ENCODE measurements around the gene IL16.
A peak's percentile ranks its signal among the peaks of the same experiment; 100 is the strongest.

The IL16 gene

GRCh38 chr15:81274931-81275707 lies 78.4 kb downstream of the IL16 start:
- H3K9ac ChIP-seq (ENCODE audit: low read length), result no peak overlapping the region
- H3K4me3 ChIP-seq (ENCODE audit: low read length), result no peak overlapping the region
- no peaks in the 10 kb centered on the region for H4K20me1 ChIP-seq (ENCODE audit: insufficient read depth, low read length)
- no peak for TF ChIP-seq EZH2phosphoT487 (IDR thresholded peaks at IDR 0.05; ENCODE audit: low read length)
- TF ChIP-seq CTCF (IDR thresholded peaks at IDR 0.05; ENCODE audit: low read length), result peak; percentile 83
- no peak overlapping the region for H3K4me2 ChIP-seq (ENCODE audit: low read depth, low read length)
- peak; percentile 88 for DNase-seq
- H3K36me3 ChIP-seq (replicated peaks; ENCODE audit: insufficient read depth, low read length), result no peaks in the 10 kb centered on the region
- H3F3A ChIP-seq (ENCODE audit: insufficient read depth, low read length), result no peaks in the 10 kb centered on the region
- no peaks in the 10 kb centered on the region for H3K79me2 ChIP-seq (ENCODE audit: low read length)
- H3K4me1 ChIP-seq (ENCODE audit: low read length), result peaks cover 12% of the 10 kb centered on the region
- H3K9me3 ChIP-seq (replicated peaks; ENCODE audit: insufficient read depth, low read length), result no peaks in the 10 kb centered on the region
- H3K27me3 ChIP-seq (replicated peaks; ENCODE audit: insufficient read depth, low read length), result no peaks in the 10 kb centered on the region
- H3K9me2 ChIP-seq (replicated peaks; ENCODE audit: insufficient read depth, low read length), result no peaks in the 10 kb centered on the region
- H2AFZ ChIP-seq (ENCODE audit: low read length), result 0 out of 2 replicates have a peak overlapping the region, but pooled peaks have one; percentile 41
- no peak overlapping the region for H3K27ac ChIP-seq (ENCODE audit: low read length)

- Histone ChIP-seq H3F3A (ENCODE audit: insufficient read depth, low read length) (no peaks in the 10 kb centered on the region), H3K27me3 (replicated peaks; ENCODE audit: insufficient read depth, low read length) (no peaks in the 10 kb centered on the region), H3K27ac (ENCODE audit: low read length) (no peak overlapping the region), H3K4me1 (ENCODE audit: low read length) (peaks cover 12% of the 10 kb centered on the region), H3K4me2 (ENCODE audit: low read depth, low read length) (no peak overlapping the region), H3K79me2 (ENCODE audit: low read length) (no peaks in the 10 kb centered on the region), H2AFZ (ENCODE audit: low read length) (no peak overlapping the region), H3K9ac (ENCODE audit: low read length) (no peak overlapping the region), H3K4me3 (ENCODE audit: low read length) (no peak overlapping the region), H3K9me3 (replicated peaks; ENCODE audit: insufficient read depth, low read length) (no peaks in the 10 kb centered on the region), H4K20me1 (ENCODE audit: insufficient read depth, low read length) (no peaks in the 10 kb centered on the region), H3K9me2 (replicated peaks; ENCODE audit: insufficient read depth, low read length) (no peaks in the 10 kb centered on the region), H3K36me3 (replicated peaks; ENCODE audit: insufficient read depth, low read length) (no peaks in the 10 kb centered on the region)
- TF ChIP-seq CTCF (IDR thresholded peaks at IDR 0.05; ENCODE audit: low read length) (no peak), EZH2 (optimal IDR thresholded peaks at IDR 0.05; ENCODE audit: low read depth, low read length) (no peak), EZH2phosphoT487 (IDR thresholded peaks at IDR 0.05; ENCODE audit: low read length) (no peak)
- no peak for DNase-seq
These were observed 79.2 kb downstream of the IL16 start for GRCh38 chr15:81275711-81276392.

- Histone ChIP-seq H4K20me1 (ENCODE audit: insufficient read depth, low read length) (no peaks in the 10 kb centered on the region), H3K4me1 (ENCODE audit: low read length) (peaks cover 12% of the 10 kb centered on the region), H3K27me3 (replicated peaks; ENCODE audit: insufficient read depth, low read length) (no peaks in the 10 kb centered on the region), H3K9me2 (replicated peaks; ENCODE audit: insufficient read depth, low read length) (no peaks in the 10 kb centered on the region), H3K9me3 (replicated peaks; ENCODE audit: insufficient read depth, low read length) (no peaks in the 10 kb centered on the region), H3K9ac (ENCODE audit: low read length) (no peak overlapping the region), H3K27ac (ENCODE audit: low read length) (no peak overlapping the region), H3F3A (ENCODE audit: insufficient read depth, low read length) (no peaks in the 10 kb centered on the region), H3K4me2 (ENCODE audit: low read depth, low read length) (no peak overlapping the region), H3K36me3 (replicated peaks; ENCODE audit: insufficient read depth, low read length) (no peaks in the 10 kb centered on the region), H3K4me3 (ENCODE audit: low read length) (no peak overlapping the region), H3K79me2 (ENCODE audit: low read length) (no peaks in the 10 kb centered on the region), H2AFZ (ENCODE audit: low read length) (no peak overlapping the region)
- TF ChIP-seq EZH2phosphoT487 (IDR thresholded peaks at IDR 0.05; ENCODE audit: low read length) (no peak), EZH2 (optimal IDR thresholded peaks at IDR 0.05; ENCODE audit: low read depth, low read length) (no peak), CTCF (IDR thresholded peaks at IDR 0.05; ENCODE audit: low read length) (no peak)
- DNase-seq, result no peak
These were observed 80.3 kb downstream of the IL16 start for GRCh38 chr15:81276967-81277366.
